Putamen (tissue), 1 donor: Measurements from ENCODE around the gene CACNA2D3.

ENCODE experiments used
- DNase-seq: peaks from one replicate; pipeline ENCODE4 v3.0.0-alpha.2; 2016; ENCODE audit warnings: low spot score

Gene CACNA2D3

GRCh38 chr3:54681706-54682105 is 559.4 kb downstream of the CACNA2D3 start:
- no peak for DNase-seq

GRCh38 chr3:54685213-54685612 is 562.9 kb downstream of the CACNA2D3 start:
- DNase-seq, result no peak

- DNase-seq, result no peak
These were observed 569.0 kb downstream of the CACNA2D3 start for GRCh38 chr3:54691289-54691771.

DNA sequence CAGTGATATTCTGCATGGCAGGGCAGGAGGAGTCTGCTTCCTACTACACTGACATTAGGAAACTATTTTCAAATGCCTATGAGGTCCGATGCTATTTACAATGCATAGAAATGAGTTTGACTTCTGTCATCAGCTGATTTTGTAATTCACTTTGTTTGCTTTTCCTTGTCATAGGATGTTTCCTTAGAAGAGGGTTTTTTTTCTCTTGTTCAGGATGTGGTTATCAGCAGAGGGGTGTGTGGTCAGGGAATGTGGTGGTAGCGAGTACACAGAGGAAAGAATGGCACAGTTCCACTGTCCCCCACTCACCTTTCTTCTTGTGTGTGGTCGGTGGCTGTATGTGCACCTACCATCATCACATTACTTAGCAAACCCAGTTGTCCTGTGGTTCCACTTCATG is 574.0 kb downstream of the CACNA2D3 start:
- DNase-seq, result no peak

- DNase-seq, result no peak
These were observed 575.7 kb downstream of the CACNA2D3 start for GRCh38 chr3:54698054-54698453.

DNA sequence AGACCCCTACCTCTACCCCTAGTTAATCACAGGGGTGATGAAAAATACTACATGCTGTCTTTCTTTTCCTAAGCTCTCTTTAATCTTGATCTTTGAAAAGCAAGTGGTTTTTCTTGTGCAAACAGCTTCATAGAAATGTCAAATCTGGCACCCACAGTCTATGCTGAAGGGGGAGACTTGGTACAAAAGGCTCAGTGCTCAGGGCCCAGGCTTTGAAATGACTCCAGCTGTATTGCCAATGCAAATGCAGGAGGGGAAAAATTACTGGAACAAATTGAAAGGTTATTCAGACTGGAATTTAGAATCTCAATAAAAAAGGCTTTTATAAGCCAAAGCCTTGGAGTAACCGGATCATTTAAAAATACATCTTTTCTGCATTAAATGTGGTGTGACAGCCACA is 581.6 kb downstream of the CACNA2D3 start:
- peak; percentile 25 for DNase-seq

- DNase-seq, result no peak
These were observed 583.4 kb downstream of the CACNA2D3 start for GRCh38 chr3:54705730-54706129.

DNA sequence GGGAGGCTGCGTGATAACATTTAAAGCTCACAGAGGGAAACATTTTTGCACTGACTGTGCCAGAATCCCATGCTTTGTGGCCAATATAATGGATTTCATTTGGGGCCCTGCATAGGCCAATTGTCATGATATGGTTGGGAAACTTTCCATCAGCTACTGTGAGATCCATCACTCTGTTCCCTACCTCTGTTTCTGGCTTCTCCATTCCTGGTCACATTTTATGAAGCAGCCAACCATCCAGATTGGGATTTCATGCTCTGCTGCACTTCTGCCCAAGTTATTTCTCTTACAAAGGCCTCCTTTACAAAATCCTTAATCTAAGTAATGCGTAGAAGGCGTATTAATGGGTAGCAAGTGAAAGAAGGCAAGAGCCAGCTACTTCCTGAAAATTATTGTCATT is 584.4 kb downstream of the CACNA2D3 start:
- DNase-seq, result no peak

DNA sequence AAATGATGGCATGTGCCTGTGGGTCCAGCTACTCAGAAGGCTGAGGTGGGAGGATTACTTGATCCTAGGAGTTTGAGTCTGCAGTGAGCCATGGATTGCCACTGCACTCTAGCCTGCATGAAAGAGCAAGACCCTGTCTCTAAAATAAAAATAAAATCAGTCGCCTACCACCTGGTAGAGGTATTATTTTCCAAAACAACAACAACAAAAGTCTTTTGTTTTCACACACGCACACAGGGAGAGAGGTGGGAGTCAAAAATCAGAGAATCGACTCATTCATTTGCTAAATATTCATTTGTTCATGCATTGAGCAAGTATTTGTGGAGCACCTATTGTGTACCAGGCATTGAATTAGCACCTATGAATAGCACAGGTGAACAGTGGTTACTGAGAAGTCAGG is 587.4 kb downstream of the CACNA2D3 start:
- no peak for DNase-seq

DNA sequence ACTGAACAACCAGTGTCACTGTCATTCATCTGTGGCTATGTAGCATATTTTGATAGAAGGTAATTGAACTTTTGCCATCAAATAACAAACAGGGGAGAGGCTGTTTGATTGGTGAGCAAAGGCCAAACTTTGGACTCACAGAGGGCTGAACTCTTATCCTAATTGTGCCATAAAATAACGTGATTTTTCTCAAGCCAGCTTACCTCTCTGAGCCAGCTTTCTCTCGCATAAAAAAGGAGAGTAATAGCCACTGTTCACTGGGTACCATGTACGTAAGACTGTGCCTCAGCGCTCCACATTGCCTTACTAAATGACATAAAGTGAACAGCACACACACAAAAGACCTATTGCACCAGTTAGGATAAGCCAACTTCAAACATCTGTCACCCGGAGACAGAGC is 588.6 kb downstream of the CACNA2D3 start:
- DNase-seq, result no peak

DNA sequence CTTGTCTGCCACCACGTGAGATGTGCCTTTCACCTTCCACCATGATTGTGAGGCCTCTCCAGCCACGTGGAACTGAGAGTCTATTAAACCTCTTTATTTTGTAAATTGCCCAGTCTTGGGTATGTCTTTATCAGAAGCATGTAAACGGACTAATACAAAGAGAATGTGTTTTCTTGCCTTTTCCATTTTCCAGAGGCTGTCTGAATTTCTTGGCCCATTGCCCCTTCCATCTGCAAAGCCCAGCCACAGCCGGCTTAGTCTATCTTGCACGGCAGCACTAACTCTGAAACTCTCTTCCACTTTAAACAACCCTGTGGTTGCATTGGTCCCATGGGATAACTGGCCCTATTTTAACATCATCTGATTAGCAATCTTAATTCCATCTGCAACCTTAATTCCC is 590.2 kb downstream of the CACNA2D3 start:
- no peak for DNase-seq

DNA sequence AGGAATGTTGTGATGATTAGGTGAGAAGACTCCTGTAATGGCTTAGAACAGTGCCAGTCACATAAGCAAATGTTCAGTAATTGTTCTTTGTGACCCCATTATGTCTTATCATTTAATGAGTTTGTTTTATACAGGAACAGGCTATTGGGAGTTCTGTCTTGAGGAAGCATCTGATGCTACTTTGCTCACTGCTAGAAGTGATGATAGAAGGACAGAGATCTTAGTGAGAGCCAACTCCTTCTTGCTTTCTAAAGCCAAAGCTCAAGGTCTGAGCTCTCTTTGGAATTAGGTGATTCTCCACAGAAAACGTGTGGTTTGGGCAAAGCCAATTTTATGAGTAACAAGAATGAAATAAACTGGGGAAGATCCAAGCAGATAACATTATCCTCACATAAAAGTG is 590.7 kb downstream of the CACNA2D3 start:
- DNase-seq, result no peak

DNA sequence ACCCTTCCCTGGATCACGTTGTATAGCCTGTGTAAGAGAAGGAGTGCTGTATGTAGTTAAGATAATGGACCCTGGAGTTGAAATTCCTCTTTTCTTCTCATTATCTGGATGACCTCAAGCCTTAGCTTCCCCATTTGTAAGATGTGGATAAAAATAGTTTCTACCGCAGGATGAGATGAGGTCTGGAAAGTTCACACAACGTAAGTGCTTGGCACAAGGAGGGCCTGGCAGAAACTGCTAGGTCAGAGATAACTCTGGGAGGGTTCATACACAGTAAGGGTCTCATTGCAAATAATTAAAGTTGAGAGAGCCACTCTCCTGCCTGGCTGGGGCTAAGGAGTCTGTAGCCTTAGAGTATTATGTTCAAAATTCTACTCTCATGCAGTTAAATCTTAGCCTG is 591.1 kb downstream of the CACNA2D3 start:
- no peak for DNase-seq

- DNase-seq, result no peak
These were observed 591.7 kb downstream of the CACNA2D3 start for GRCh38 chr3:54714035-54714434.

- DNase-seq, result no peak
These were observed 595.2 kb downstream of the CACNA2D3 start for GRCh38 chr3:54717506-54717905.

GRCh38 chr3:54719914-54720313 is 597.6 kb downstream of the CACNA2D3 start:
- DNase-seq, result no peak

GRCh38 chr3:54720604-54721003 is 598.3 kb downstream of the CACNA2D3 start:
- no peak for DNase-seq

DNA sequence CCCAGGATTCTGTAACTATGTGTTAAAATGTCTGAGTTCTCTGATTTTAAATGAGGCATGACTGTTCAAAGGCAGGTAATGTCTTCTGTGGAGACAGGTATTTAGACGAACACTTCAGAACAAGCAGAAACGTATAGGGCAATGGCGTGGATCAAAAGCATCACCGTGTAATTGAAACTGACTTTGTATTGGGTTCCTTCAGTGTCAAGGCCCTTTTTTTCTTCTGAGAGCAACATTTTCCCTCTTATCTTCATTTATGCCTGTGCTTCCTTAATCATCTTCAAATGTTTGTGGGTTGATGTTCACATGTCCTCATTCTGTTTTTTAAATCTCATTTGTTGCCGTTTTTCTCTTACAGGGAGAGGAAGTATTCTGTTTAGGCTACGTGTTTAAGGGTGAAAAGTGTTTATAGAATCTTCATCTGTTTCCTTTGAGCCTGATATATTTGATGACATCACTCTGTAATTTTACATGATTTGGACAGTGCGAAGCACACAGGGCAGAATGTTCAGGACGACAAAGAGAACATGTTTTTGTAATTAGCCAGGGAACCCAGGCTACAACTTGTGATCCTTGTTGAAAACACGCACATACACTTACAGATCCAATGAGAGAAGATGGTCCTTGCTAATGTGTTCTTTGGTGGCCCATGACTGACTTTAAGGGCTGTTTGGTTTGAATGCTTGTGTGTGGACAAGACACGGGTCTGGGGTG is 609.5 kb downstream of the CACNA2D3 start:
- no peak for DNase-seq

- no peak for DNase-seq
These were observed 611.0 kb downstream of the CACNA2D3 start for GRCh38 chr3:54733106-54734006.

DNA sequence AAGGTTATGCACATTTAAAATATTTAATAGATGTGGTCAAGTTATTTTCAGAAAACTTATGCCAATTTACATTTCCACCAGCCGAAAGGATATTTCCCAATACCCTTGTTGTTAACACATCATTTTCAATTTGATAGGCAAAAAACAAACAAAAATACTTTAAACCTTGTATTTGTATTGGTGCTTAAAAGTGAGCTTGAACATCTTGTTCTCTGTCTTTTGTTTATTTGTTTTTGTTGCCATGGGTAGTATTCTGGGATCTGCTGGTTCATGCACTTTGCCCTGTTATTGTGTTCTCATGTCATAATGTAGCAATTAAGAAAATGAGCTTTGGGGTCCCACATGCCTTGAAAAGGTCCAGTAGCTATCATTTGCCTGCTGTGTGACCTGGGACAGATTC is 614.1 kb downstream of the CACNA2D3 start:
- DNase-seq, result no peak

- no peak for DNase-seq
These were observed 621.4 kb downstream of the CACNA2D3 start for GRCh38 chr3:54743755-54744154.

GRCh38 chr3:54744291-54744690 is 621.9 kb downstream of the CACNA2D3 start:
- DNase-seq, result no peak

GRCh38 chr3:54745843-54746242 is 623.5 kb downstream of the CACNA2D3 start:
- no peak for DNase-seq
